Uterus (tissue), 2 donors: ENCODE results near the gene NCSTN.

Experiments
- CTCF ChIP-seq, 4 experiments: fragments of 200-600 bp in 2 of 4; fragments of 450-650 bp in 2 of 4; sonication (generic) in 2 of 4; IDR thresholded peaks; one replicate each; pipeline ENCODE4 v1.5.1; 2016 to 2019; ENCODE audit warnings: antibody characterized with exemption in 4 of 4, mild to moderate bottlenecking in 2 of 4, moderate library complexity in 1 of 4
- POLR2A ChIP-seq, 2 donors: fragments of 450-650 bp; IDR thresholded peaks; one replicate each; pipeline ENCODE4 v1.6.1; 2016; ENCODE audit warnings: antibody characterized with exemption in 2 of 2, mild to moderate bottlenecking in 1 of 2, moderate library complexity in 1 of 2

GRCh38 chr1:160400646-160401486 lies 57.7 kb downstream of the NCSTN start:
- TF ChIP-seq CTCF (IDR thresholded peaks at IDR 0.05) (no peak), POLR2A (IDR thresholded peaks at IDR 0.05) (no peak)
